NCI-H146 treated with DMSO at 0.1 percent for 48 hours (cell line): ENCODE results near the gene APCDD1L.
A peak's percentile ranks its signal among the peaks of the same experiment; 100 is the strongest.

Experiments used
- DNase-seq: peaks from one replicate; lab custom pipeline; 2025; ENCODE audit not compliant: unreplicated experiment; lab: John Stamatoyannopoulos, UW

APCDD1L gene

DNA sequence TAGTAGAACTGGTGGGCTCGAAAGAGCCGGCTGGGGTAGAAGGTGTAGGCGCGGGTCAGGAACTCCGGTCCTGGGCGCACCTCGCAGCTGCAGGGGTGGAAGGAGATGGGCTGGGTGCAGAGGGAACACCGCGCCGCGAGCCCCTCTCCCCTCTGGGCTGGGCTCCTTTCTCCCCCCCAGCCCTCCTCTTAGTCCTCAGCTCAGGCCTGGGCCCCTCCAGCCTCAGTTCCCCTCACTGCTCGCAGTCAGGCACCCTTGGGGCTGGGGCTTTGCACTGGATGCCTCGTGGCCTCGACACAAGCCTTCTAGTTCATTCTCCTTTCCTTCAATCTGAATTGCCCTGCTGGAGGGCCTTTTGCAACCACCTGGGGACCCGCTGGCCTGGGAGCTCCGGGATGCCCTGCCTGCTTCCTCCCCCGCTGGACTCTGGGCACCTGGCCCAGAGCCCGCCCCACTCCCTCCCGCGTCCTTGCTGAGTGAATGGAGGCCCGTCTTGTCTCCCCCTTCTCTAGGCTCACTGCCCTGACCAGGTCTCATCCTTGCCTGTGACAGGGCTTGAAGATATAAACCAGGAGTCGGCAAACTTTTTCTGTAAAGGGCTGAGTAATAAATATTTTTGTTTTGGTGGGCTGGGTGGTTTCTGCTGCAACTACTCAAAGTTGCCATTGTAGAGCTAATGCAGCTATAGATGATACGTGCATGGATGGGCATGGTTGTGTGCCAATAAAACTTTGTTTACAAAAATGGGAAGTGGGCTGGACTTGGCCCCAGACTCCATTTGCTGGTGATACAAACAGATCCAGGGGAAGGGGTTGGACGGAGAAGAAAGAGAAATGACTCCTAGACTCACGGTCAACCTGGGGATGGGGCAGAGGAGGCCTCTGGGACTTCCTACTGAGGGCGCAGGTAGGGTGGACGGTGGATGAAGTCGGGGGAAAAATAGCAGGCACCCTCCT, 47.3 kb downstream of the APCDD1L start:
- no peak for DNase-seq

DNA sequence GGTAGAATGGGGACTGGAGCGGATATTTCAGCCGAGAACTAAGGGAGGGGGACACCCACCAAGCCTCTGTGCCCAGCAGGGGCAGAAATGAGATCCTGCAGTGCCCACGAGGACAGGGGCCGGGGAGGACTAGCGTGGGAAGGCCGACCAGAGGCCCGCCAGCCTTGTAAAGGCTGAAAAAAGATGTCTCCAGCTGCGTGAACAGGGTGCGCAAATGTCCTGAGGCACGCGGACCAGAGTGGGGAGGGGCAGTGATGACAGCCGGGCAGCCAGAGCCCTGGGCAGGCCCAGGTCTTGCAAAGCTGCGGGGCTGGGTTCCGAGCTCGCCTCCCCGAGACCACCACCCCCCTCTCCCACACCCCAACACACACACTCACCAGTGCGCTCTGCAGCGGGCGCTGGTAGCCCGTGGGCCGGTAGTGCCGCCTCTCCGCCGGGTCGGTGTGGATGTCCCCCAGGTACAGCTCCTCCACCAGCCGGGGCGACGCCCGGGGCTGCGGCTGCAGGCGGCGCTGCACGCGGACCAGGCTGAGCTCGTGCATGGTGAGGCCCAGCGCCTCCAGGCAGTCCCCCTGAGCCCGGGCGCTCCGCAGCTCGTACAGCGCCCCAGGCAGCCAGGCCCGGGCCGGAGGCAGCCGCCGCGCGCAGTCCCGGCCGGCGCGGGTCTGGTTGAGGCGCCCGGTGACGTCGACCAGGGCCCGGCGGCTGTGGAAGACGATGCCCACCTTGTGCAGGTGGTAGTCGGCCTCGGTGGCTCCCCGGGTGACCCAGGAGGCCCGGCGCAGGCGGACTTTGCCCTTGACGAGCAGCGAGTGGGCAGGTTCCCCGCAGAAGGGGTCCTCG, 48.2 kb downstream of the APCDD1L start:
- DNase-seq = no peak

DNA sequence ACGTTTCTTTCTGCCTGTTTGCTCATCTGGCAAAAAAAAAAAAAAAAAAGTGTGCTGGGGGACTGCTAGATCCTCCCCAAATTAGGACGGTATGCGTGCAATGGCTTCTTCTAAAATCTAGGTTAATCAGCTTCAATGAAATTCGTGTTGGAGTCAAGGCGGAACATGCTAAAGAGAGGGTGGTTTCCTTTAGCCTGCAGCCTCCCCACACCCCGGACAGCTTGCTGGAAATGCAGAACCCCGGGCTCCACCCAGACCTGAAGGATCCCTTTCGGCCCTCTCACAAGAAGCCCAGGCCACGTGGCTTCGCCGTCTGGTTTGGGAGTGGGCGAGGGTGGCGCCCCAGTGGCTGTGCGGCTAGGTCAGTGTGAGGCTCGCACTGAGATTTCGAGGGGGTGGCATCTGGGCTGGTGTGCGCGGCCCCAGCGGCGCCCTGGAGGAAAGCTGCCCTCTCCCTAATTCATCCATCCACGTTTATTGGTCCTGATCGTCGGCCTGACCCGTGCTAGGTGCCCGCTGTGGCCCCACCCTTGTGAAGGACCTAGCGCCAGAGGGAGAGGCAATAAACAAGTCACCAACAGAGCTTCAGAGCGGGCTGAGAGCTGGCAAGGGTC, 49.0 kb downstream of the APCDD1L start:
- DNase-seq = no peak

DNA sequence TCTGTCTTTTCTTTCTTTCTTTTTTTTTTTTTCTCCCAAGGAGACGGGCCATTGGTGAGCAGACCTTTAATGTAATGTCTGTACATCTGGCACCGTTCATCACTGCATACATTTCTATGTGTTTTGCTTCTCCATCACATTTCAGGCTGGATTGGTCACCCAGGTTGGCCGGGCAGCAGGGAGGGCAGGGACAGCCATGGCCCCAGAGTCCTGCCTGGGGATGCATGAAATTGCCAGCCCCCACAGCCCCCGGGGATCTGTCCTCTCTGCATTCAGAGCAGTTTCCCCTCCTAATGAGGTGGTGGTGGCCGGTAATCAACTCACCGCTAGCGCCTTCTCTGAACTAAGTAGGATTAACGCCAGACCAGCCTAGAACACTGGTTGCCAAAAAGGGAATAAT, 50.4 kb downstream of the APCDD1L start:
- no peak for DNase-seq

DNA sequence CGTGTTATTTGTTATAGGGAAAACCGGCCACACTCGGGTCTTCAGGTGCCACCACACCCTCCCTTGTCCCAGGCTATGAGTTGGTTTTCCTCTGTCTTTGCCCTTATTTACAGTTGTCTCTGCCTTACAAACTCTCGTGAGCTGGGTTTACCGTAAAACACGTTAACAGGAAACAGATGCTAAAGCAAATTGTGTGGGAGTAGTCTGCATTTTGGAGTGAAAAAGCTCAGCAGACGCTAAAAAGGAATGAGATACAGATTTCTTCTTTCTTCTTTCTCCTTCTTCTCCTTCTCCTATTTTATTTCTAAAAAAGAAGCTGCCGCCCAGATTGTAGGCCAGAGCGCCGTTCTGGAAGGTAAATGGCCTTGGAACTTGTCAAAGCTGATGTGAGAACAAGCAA, 51.9 kb downstream of the APCDD1L start:
- DNase-seq = no peak

DNA sequence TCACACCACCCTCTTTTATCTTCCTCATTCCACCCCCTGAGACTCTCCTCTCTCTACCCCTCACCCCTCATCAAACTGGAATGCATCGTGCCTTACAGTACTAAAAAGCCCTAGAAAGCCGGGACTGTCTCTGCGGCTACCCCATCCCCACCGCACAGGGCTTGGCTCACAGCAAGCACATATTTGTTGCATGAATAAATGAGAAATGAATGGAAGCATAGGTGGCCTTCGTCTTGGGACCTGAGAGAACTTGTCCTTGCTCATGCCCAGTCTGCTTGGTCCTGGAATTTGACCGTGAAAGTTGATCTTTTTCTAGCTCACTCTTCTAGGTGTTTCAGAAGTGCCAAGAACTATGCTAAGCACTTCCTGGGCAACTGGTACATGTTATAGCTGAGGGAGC, 53.3 kb downstream of the APCDD1L start:
- no peak for DNase-seq

DNA sequence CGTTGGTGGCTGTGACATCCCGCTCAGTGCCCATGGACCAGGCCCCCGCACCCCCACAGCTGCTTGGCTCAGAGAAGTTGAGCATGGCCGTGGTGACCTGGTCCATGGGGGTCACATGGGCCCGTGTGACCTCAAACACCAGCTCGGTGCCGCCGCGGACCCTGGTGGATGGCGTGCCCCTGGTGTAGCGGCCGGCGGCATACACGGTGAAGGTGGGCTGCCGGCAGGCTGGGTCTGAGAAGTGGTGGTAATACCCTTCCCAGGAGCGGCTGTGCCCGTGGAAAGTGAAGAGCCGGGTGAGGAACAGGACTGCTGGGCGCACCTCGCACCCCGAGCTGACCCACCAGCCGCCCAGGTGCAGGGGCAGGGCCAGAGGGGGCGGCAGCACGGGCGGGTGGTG, 54.1 kb downstream of the APCDD1L start:
- no peak for DNase-seq

DNA sequence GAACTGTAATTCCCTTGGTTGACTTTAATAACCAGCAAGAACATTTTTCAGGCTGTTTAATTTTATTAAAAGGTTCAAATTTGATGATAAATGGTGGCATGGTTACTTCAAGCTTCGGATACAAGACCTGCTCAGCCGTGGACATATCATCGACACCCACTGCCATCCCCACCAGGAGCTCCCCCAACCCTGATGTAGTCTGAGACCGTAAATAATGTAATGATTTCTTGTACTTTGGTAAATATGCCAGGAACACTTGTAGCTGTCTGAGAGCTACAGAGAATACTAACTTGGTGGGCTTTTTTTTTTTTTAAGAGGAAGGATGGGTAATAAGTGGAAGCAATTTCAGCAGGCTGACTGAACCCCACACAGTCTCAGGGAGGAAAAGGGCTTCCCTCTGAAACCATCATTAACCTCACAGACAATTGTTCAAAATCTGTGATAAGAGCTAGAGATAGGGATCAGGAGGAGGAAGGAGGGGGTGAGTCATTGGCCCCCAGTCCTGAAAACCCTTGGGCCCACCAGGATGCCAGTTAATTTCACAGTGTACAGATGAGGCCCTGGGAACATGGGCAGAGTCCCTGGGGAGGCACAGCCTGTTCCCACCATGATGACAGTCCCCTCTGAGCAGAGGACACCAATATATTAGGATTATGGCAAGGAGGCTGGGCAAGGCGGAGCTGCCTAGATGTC, 56.0 kb downstream of the APCDD1L start:
- DNase-seq = no peak

DNA sequence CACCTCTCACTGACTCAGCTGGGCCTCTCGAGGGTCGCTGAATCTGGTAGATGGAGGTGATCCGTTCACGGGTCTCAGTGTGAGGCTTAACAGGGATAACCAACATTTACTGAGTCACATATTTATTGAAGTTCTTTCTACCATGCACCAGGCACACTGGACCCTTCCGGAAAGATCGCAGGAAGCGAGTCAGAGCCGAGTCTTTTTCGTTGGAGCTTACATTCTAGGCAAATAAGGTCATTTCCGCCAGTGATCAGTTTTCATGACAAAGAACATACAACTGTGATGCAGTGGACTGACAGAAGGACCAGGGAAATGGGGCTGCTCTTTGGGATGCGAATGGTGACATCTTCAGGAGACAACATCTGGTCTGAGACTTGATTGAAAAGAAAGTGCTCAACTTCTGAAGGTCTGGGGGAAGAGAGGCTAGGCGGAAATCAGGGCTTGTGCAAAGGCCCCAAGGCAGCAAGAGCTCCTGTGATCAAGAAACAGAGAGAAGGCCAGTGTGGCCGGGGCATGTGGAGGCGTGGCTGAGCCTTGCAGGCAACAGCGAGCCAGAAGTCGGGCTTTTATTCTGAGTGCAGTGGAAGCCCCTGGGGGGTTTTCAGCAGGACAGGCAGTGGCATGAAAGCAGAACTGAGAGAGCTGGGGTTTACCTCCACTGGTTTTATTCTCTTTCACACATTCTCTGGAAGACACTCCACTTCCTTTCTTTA, 56.7 kb downstream of the APCDD1L start:
- no peak for DNase-seq

DNA sequence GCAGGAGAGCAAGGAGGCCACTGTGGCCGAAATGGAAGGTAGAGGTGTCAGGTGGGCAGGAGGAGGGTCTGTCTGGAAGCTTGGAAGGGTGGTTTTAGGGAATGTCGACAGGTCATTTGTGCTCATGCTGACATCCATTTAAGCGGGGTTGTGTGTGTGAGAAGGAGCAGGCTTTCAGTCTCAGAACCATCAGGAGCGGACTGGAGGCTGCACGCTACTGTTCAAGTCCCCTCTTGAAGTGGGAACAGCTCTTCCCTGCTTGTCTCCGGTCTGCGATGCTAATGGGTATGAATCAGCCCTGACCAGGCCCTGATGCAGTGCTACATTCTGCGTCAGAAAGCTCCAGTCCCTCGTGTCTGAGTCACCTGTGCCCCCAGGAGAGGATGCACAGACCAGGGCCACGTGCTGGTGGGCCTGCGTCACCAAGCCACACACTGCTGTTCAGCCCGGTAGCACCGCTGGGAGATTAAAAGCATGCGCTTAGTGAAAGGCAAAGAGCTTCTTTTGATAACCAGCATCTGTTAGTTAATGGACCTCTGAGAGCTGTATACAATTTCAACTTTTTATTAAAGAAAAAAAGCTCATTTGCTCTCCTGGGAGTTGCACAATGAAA, 58.0 kb downstream of the APCDD1L start:
- DNase-seq = no peak

DNA sequence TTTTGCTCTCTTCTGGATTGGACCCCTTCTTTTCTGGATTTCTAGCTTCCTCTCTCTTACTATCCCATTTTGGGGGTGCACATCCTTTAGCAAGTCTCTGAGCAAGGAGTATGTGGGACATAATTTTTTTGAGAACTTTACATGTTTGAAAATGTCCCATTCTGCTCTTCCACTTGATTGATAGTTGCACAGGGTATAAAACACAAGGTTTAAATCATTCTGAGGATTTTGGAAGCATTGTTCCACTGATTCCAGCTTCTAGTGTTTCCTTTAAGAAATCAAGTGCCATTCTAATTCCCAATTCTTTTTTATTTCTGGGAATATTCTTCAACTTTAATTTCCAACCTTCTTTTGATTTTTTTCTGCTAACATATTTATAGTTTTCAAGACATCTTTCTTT, 60.7 kb downstream of the APCDD1L start:
- DNase-seq = no peak

DNA sequence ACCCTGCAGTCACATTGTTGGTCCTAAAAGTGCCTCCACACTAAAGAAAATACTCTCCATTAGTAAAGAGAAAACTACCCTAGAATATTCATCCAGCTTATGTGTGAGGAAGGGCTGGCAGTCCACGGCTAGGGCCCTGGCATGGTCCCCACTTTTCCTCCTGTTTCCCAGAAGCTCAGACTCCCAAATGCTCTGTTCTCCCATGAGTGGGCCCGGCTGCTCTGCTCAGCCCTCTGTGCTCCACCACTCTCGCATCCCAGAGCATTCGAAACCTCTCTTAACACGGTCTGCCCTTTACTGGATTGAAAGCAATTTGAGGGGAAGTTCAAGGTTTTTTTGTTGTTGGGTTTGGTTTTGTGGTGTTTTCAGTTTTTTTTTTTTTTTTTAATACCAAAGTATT, 61.8 kb downstream of the APCDD1L start:
- no peak for DNase-seq

DNA sequence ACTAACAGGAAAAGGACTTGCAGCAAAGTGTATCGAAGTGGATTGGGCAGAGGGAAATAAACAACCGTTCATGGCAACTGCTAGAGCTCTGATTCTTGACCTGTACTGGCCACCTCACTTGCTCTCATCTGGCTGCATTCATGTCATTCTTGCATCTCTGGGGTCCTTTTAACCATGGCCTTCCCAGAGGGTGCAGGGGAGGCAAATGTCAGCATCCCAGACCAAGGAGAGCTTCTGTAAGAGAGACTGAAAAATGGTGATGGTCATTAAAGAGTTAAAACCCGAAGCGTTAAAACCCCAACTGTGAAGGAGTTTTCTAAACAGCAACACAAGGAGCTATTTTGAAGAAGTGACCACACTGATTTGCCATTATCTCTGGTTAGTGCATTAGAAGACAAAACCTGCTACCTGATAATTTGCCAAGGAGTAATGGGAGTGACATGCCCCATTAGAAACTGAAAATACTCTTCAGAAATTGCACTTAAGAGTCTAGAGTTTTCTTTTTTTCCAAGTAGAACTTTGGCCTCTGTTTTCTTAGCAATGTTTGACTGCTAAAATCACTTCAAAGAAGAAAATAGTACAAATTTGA, 62.4 kb downstream of the APCDD1L start:
- no peak for DNase-seq

DNA sequence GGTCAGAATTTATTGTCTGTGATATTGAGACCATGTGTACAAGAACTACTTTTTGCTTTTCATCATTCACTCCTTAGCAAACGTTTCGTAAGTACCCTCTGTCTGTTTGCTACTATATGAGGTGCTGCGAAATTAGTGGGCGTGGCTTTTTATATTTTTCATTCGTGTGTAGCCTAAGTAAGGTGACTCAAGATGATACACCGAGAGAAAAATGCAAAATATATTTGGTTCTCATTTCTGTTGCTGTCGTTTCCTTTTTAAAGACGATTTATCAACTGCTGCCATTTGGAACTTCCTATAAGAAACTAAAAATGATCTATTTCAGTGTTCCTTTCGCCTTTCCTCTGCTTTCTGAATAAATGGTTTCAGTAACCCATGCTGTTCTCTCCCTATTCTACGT, 64.9 kb downstream of the APCDD1L start:
- no peak for DNase-seq

DNA sequence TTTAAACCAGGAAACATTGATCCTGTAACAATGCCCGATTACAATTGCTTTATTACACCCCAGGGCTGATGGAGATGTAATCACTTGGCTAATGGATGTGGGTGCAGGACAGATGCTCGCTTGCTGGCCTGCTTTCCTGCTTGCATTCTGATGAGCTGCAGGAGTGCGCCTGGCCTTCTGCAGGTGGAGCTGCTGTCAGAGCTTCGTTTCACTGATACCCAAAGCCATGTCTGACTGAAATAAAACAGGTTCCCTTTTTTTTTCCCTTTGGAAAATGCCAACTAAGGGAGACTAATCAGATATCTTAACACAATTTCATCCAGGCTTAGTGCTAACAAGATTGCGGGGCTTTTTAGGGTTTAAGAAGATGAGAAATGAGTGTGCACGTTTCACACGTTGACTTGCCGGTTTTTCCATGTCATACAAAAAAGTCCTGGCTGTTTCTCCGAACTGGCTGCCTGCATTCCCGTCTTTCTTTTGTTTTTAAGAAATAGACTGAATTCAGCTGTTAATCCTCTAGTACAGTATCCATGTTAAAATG, 65.4 kb downstream of the APCDD1L start:
- DNase-seq = peak; percentile 13

DNA sequence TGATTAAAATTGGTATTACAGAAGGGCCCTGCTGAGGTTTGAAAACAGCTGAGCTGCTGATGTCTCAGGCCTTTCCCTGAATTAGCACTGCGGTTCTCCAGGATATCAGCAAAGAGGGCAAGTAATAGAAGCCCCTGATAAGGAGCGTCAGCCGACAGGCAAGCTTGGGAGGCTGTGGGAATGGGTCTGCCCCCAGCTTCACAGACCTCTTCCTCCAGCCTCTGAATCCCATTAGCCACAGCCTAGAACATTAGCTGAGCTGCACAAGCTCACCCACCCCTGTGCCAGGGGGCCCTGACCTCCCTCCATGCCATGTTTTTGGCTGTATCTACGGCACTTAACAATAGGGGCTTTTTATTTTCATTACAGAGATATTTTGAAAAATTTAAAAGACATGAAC, 66.2 kb downstream of the APCDD1L start:
- no peak for DNase-seq

DNA sequence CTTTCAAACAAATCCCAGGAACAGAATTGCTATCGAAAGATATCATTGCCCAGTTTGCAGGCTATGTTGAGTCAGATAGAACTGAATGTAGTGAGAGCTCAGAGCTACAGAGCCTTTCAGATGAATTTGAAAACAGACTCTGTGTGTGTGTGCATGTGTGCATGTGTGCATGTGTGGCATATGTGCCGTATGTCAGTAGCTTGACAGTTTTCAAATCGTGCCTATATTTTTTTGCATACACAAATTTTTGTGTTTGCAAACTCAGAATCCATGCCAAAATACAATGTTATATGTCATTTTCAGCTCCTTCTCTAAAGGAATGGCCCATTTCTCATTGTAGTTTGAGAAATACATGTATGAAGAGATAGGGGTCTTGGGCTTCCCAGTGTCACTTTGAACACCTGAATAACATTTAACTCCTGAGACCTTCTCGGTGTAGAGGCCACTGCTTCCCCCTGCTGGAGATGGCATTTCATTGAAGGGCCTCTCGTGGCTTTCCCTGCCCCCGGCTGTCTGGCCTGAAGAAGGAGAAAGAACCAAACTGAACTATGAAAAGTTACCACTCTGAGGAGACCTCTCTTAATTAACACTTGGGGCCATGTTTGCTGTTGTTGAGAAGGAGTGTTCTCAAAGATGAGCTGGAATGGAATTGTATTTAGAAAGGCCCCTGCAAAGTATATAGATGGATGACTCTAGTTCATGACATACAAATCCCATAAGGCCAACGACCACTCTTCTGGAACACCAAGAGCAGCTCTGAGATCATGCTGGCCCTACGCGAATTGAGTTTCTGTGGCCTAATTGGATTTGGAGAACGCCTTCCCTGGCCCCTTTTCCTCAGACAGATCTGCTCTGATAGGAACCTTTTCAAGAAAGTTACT, 67.4 kb downstream of the APCDD1L start:
- no peak for DNase-seq

DNA sequence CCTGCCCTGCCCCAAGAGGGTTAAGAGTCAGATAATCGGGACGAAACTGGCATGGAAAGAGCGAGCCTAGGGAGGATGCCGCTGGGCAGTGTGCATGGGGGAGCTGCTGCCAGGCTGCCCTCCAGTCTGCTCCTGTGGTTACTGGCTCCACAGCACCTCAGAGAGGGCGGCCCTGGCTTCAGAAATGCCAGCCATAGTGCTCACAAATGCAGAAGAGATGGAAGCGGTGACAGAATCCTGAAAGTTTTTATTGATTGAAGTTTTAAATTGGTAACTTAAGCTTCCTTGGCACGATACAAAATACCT, 68.3 kb downstream of the APCDD1L start:
- DNase-seq = no peak
